Peyer's patch (tissue), 4 donors: ENCODE results near the gene CALB2.

Experiments used
- CTCF ChIP-seq, 6 experiments: fragments of 450-650 bp in 4 of 6; fragments of 200-600 bp in 2 of 6; sonication (generic) in 1 of 6; IDR thresholded peaks; one replicate each; pipeline ENCODE4 v1.5.1; 2017 to 2019; ENCODE audit warnings: antibody characterized with exemption in 6 of 6, mild to moderate bottlenecking in 3 of 6, moderate library complexity in 1 of 6
- POLR2A ChIP-seq, 2 donors: fragments of 450-650 bp; IDR thresholded peaks; one replicate each; pipeline ENCODE4 v1.5.1; 2017; ENCODE audit warnings: antibody characterized with exemption in 2 of 2, mild to moderate bottlenecking in 2 of 2, moderate library complexity in 2 of 2

- TF ChIP-seq POLR2A (IDR thresholded peaks at IDR 0.05) (no peak), CTCF (IDR thresholded peaks at IDR 0.05) (no peak)
Measured at GRCh38 chr16:71409011-71409775, 50.7 kb downstream of the CALB2 start.
